K562 (cell line): ENCODE measurements around the gene SYCN. TPM values are rescaled to one million over a fixed set of nuclear protein-coding genes. Genes with fewer than 3 reads are reported as not detected.

Source experiments
- ATF7 ChIP-seq: fragments of 450-650 bp; IDR thresholded peaks from 2 replicates; pipeline ENCODE4 v1.7.1; 2014; ENCODE audit warnings: mild to moderate bottlenecking, moderate library complexity
- BDP1 ChIP-seq: IDR thresholded peaks from 3 replicates; pipeline ENCODE4 v1.6.1; 2011; ENCODE audit not compliant: insufficient read length, insufficient read depth
- CBX1 ChIP-seq: sonication (generic); IDR thresholded peaks from 2 replicates; pipeline ENCODE4 v1.6.1; 2016; ENCODE audit warnings: antibody characterized with exemption, low read depth, mild to moderate bottlenecking
- CBX5 ChIP-seq: IDR thresholded peaks from 2 replicates; pipeline ENCODE4 v1.6.1; 2014; ENCODE audit warnings: low read depth, borderline replicate concordance
- DDX20 ChIP-seq: fragments of 450-650 bp; IDR thresholded peaks from 2 replicates; pipeline ENCODE4 v1.6.1; 2016; ENCODE audit warnings: missing genetic modification characterization, low read depth, mild to moderate bottlenecking, missing compliant biosample characterization, moderate library complexity
- E2F1 ChIP-seq: sonication (generic); formaldehyde crosslinking; IDR thresholded peaks from 2 replicates; pipeline ENCODE4 v1.8.1; 2023; ENCODE audit warnings: mild to moderate bottlenecking, missing genetic modification reagents, moderate library complexity
- ETV6 ChIP-seq, 3 experiments: fragments of 150-350 bp in 1 of 3; sonication (generic) in 1 of 3; formaldehyde crosslinking in 1 of 3; IDR thresholded peaks; 2 replicates each; pipeline versions ENCODE4 v1.6.1 to v1.8.0; 2014 to 2022; ENCODE audit warnings: borderline replicate concordance in 2 of 3, low read depth in 2 of 3, antibody characterized with exemption in 1 of 3, low read length in 1 of 3, mild to moderate bottlenecking in 1 of 3, missing genetic modification reagents in 1 of 3
- HNRNPL ChIP-seq: fragments of 200-400 bp; formaldehyde crosslinking; IDR thresholded peaks from 2 replicates; pipeline ENCODE4 v1.6.1; 2017; ENCODE audit warnings: low read depth, mild to moderate bottlenecking, low read length
- MAZ ChIP-seq, 2 experiments: fragments of 450-650 bp in 1 of 2; sonication (generic) in 1 of 2; formaldehyde crosslinking; IDR thresholded peaks in 1 of 2; conservative IDR thresholded peaks in 1 of 2; 2 replicates each; pipeline versions ENCODE4 v1.4.0 to v1.5.0; 2020; ENCODE audit warnings: mild to moderate bottlenecking in 1 of 2, missing genetic modification reagents in 1 of 2
- MED1 ChIP-seq: sonication (generic); formaldehyde crosslinking; IDR thresholded peaks from 2 replicates; pipeline ENCODE4 v1.8.1; 2023; ENCODE audit warnings: missing genetic modification reagents, borderline replicate concordance
- MXD1 ChIP-seq: fragments of 250-450 bp; sonication (Bioruptor Pico); IDR thresholded peaks from 2 replicates; pipeline ENCODE4 v1.8.0; 2021; ENCODE audit warnings: borderline replicate concordance, mild to moderate bottlenecking, moderate library complexity; ENCODE audit not compliant: poor library complexity, severe bottlenecking
- POLR2AphosphoS5 ChIP-seq: IDR thresholded peaks from 2 replicates; pipeline ENCODE4 v1.6.1; 2011; ENCODE audit warnings: mild to moderate bottlenecking, low read depth, low read length, moderate library complexity; ENCODE audit not compliant: control insufficient read depth, insufficient read depth
- RB1 ChIP-seq: fragments of 450-650 bp; IDR thresholded peaks from 2 replicates; pipeline ENCODE4 v1.6.1; 2017; ENCODE audit warnings: low read depth, mild to moderate bottlenecking
- RBM15 ChIP-seq: fragments of 200-400 bp; formaldehyde crosslinking; IDR thresholded peaks from 2 replicates; pipeline ENCODE4 v1.6.1; 2018; ENCODE audit warnings: mild to moderate bottlenecking, low read length, moderate library complexity; ENCODE audit not compliant: insufficient read depth
- RBM25 ChIP-seq: fragments of 200-400 bp; formaldehyde crosslinking; IDR thresholded peaks from 2 replicates; pipeline ENCODE4 v1.6.1; 2018; ENCODE audit warnings: low read length, low read depth, moderate library complexity; ENCODE audit not compliant: severe bottlenecking
- SMC3 ChIP-seq: conservative IDR thresholded peaks from 2 replicates; pipeline ENCODE4 v1.6.1; 2011; ENCODE audit warnings: low read depth, low read length, improper control_type of control experiment; ENCODE audit not compliant: insufficient read depth
- TFAP4 ChIP-seq: sonication (generic); formaldehyde crosslinking; IDR thresholded peaks from 2 replicates; pipeline ENCODE4 v1.8.0; 2022; ENCODE audit warnings: missing genetic modification reagents, mild to moderate bottlenecking, moderate library complexity, borderline replicate concordance
- ZBTB33 ChIP-seq: sonication (generic); formaldehyde crosslinking; IDR thresholded peaks from 2 replicates; pipeline ENCODE4 v1.8.1; 2023; ENCODE audit warnings: mild to moderate bottlenecking, missing genetic modification reagents
- ZHX1 ChIP-seq: fragments of 150-350 bp; conservative IDR thresholded peaks from 2 replicates; pipeline ENCODE4 v1.6.1; 2014; ENCODE audit warnings: low read length
- ZNF124 ChIP-seq: sonication (generic); formaldehyde crosslinking; IDR thresholded peaks from 2 replicates; pipeline ENCODE4 v1.8.1; 2022; ENCODE audit warnings: missing genetic modification reagents
- ZNF232 ChIP-seq: sonication (generic); formaldehyde crosslinking; IDR thresholded peaks from 2 replicates; pipeline ENCODE4 v1.8.0; 2022; ENCODE audit warnings: mild to moderate bottlenecking, missing genetic modification reagents
- polyA plus RNA-seq, 8 experiments: library from polyadenylated mRNA; depleted of rRNA in 4 of 8; stranded (reverse) in 5 of 8; unstranded in 3 of 8; fragments of >200 nt; fragmentation: Nextera tagmentation in 2 of 8; fragmentation: Illumina TruSeq in 1 of 8; extraction: Ambion mirVana in 2 of 8; extraction: Trizol in 1 of 8; gene quantifications; 2 replicates each; pipeline versions ENCODE4 v1.2.1 to v1.2.3, GENCODE V29; 2011 to 2014; ENCODE audit warnings: inconsistent platforms in 1 of 8, missing spikeins in 1 of 8
- total RNA-seq, 7 experiments: library from RNA; depleted of rRNA in 6 of 7; stranded (reverse); fragments of >200 nt in 6 of 7; fragmentation: Illumina TruSeq in 2 of 7; extraction: Trizol in 2 of 7; gene quantifications; 2 replicates each; pipeline versions ENCODE4 v1.2.1 to v1.2.3, GENCODE V29; 2011 to 2021; ENCODE audit warnings: low replicate concordance in 1 of 7

Gene SYCN
- total and polyA plus RNA-seq, 9 of the 15 experiments (the other 6 are each of a cell fraction or from before 2014, with no cell fraction given), result not detected

GRCh38 chr19:39212375-39212742 lies 8.3 kb upstream of the SYCN start (continued):
- TF ChIP-seq E2F1 (CRISPR knock-in tag) (no peak), RBM25 (peak; percentile 83), ZBTB33 (CRISPR knock-in tag) (no peak), ZNF124 (no peak), ZNF232 (CRISPR knock-in tag) (no peak), ZHX1 (no peak), POLR2AphosphoS5 (no peak), RB1 (peak; percentile 63; the same call in 1 of the 2 replicates), CBX5 (no peak), TFAP4 (CRISPR knock-in tag) (peak; percentile 27; the same call in 1 of the 2 replicates), RBM15 (no peak), CBX1 (peak; percentile 77; the same call in 1 of the 2 replicates), ETV6 (IDR thresholded peaks at IDR 0.05; ENCODE audit: borderline replicate concordance in 1 of 2, low read depth in 2 of 2, low read length in 1 of 2) (no peak), ETV6 (CRISPR knock-in tag; IDR thresholded peaks at IDR 0.05; ENCODE audit: borderline replicate concordance) (no peak), MXD1 (CRISPR knock-in tag) (no peak), MAZ (CRISPR knock-in tag; conservative IDR thresholded peaks at IDR 0.05 in 1 of 2, IDR thresholded peaks at IDR 0.05 in 1 of 2) (peak in 1 of 2 experiments; percentile 61; a peak in 2 of 4 replicates), DDX20 (no peak), ATF7 (peak; percentile 51; the same call in 1 of the 2 replicates), HNRNPL (no peak), SMC3 (peak; percentile 93), BDP1 (no peak), MED1 (CRISPR knock-in tag) (no peak)
